Liver (tissue), 3 donors: ENCODE results near the gene IQSEC2.

ENCODE experiments used
- CTCF ChIP-seq: fragments of 150-350 bp; IDR thresholded peaks from 2 replicates; pipeline ENCODE4 v1.5.1; 2017; ENCODE audit warnings: improper control_type of control experiment, low read depth, low read length; ENCODE audit not compliant: missing input control
- FOXA1 ChIP-seq: IDR thresholded peaks from 2 replicates; pipeline ENCODE4 v1.6.1; 2016; ENCODE audit warnings: antibody characterized with exemption
- JUND ChIP-seq, 2 donors: IDR thresholded peaks; 2 replicates each; pipeline ENCODE4 v1.6.1; 2016; ENCODE audit warnings: antibody characterized with exemption in 2 of 2
- donor health status: healthy.
- donor health status: healthy.

GRCh38 chrX:53305219-53305995, 24.0 kb upstream of the IQSEC2 start:
- no peak for TF ChIP-seq JUND (IDR thresholded peaks at IDR 0.05)
- no peak for TF ChIP-seq CTCF
- no peak for TF ChIP-seq FOXA1
